Esophagus squamous epithelium (tissue), 4 donors: Measurements from ENCODE around the gene INAVA.

Experiments
- POLR2A ChIP-seq, 4 donors: fragments of 450-650 bp; IDR thresholded peaks; one replicate each; pipeline ENCODE4 v1.6.1; 2017; ENCODE audit warnings: antibody characterized with exemption in 4 of 4, mild to moderate bottlenecking in 4 of 4, moderate library complexity in 3 of 4
- TF ChIP-seq, protein P1 (sequence below), 6 experiments: fragments of 450-650 bp in 4 of 6; fragments of 200-600 bp in 2 of 6; sonication (generic) in 2 of 6; IDR thresholded peaks; one replicate each; pipeline ENCODE4 v1.5.1; 2016 to 2019; ENCODE audit warnings: antibody characterized with exemption in 6 of 6, mild to moderate bottlenecking in 4 of 6, moderate library complexity in 4 of 6

DNA sequence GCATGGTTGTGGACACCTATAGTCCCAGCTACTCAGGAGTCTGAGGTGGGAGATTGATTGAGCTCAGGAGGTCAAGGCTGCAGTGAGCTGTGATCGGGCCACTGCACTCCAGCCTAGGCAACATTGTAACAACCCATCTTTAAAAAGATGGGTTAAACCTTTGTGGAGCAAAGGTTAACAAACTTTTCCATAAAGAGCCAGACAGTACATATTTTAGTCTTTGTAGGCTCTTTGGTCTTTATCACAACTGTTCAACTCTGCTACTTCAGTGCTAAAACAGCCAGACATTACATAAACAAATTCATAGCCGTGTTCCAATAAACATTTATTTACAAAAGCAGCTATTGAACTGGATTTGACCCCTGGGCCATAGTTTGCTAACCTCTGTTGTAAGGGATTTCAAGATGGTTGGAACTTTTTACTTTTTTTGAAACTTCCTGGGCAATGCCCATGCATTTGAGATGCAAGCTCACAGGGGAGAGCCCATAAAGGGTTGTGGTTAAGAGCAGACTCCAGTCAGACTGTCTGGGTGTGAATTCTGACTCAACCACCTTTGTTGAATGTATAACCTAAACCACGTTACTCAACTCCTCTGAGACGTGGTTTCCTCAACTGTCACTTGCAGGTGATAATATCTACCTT, 10.8 kb downstream of the INAVA start:
- TF ChIP-seq, protein P1, sequence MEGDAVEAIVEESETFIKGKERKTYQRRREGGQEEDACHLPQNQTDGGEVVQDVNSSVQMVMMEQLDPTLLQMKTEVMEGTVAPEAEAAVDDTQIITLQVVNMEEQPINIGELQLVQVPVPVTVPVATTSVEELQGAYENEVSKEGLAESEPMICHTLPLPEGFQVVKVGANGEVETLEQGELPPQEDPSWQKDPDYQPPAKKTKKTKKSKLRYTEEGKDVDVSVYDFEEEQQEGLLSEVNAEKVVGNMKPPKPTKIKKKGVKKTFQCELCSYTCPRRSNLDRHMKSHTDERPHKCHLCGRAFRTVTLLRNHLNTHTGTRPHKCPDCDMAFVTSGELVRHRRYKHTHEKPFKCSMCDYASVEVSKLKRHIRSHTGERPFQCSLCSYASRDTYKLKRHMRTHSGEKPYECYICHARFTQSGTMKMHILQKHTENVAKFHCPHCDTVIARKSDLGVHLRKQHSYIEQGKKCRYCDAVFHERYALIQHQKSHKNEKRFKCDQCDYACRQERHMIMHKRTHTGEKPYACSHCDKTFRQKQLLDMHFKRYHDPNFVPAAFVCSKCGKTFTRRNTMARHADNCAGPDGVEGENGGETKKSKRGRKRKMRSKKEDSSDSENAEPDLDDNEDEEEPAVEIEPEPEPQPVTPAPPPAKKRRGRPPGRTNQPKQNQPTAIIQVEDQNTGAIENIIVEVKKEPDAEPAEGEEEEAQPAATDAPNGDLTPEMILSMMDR (IDR thresholded peaks at IDR 0.05), result no peak
- no peak for TF ChIP-seq POLR2A (IDR thresholded peaks at IDR 0.05)
